ENCODE results near the gene ARPIN. TPM values are rescaled to one million over a fixed set of nuclear protein-coding genes. Genes with fewer than 3 reads are reported as not detected.
A peak's percentile ranks its signal among the peaks of the same experiment; 100 is the strongest.

ARPIN gene
- total and polyA plus RNA-seq, 9 of the 15 experiments (the other 6 are each of a cell fraction or from before 2014, with no cell fraction given), result not detected

DNA sequence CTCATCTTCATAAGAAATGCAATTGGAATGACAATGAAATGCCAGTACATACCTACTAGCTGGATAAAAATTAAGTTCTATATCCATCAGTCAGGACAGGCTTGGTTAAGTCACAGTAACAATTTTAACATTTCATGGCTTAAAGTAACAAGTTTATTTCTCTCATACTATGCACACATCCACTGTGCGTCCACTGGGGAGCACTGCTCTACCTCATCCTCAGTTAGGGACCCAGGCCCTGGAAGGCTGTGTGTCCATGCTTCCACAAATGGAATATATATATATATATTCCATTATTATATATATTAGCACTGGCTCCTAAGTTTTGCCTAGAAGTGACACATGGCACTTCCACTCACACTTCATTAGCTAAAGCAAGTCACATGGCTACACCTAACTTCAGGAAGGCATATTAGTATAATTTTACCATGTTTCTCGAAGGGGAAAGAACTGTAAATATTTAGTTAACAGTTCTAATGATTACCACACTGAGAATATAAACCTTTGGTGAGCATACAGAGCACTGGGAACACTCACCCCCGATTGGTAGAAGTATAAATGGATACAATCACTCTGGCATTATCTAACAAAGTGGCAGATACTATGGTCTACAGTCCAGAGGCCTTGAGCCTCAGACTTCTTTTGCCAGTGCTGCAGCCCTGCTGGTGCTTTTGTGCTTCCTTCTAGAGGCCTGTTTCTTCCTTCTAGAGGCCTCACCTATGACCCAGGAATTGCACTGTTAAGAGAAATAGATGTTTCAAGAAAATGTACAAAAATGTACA is 47.6 kb downstream of the ARPIN start:
- H3K36me3 ChIP-seq (ENCODE audit: control insufficient read depth, insufficient read depth, low read length), result peaks cover 44% of the 10 kb centered on the region
- H2AFZ ChIP-seq (ENCODE audit: low read depth, low read length), result no peak overlapping the region
- intact Hi-C loops (cut with micrococcal nuclease) (no loop called here), in situ Hi-C loops (cut with MboI) (no loop called here)
- no peaks in the 10 kb centered on the region for H3K27me3 ChIP-seq (ENCODE audit: control insufficient read depth in 2 of 2, insufficient read depth in 2 of 2, low read length in 2 of 2)
- WGBS (ENCODE audit: insufficient coverage, low coverage, missing lambda C conversion rate), result 63% methylated on average over 3 of the region's 3 CpGs
- ATAC-seq, result peak; percentile 34; the same call in 1 of the 3 replicates
- FAIRE-seq, result no peak
- ChIA-PET CTCF (ENCODE audit: low intra/inter-chr PET ratio) (no interaction called here), POLR2A (no interaction called here)
- H3K9ac ChIP-seq (ENCODE audit: insufficient read depth in 1 of 2, low read depth in 2 of 2, low read length in 2 of 2), result no peak overlapping the region
- TF ChIP-seq RBM39 (optimal IDR thresholded peaks at IDR 0.05; ENCODE audit: low read depth, low read length), result no peak
- TF ChIP-seq, protein P1, sequence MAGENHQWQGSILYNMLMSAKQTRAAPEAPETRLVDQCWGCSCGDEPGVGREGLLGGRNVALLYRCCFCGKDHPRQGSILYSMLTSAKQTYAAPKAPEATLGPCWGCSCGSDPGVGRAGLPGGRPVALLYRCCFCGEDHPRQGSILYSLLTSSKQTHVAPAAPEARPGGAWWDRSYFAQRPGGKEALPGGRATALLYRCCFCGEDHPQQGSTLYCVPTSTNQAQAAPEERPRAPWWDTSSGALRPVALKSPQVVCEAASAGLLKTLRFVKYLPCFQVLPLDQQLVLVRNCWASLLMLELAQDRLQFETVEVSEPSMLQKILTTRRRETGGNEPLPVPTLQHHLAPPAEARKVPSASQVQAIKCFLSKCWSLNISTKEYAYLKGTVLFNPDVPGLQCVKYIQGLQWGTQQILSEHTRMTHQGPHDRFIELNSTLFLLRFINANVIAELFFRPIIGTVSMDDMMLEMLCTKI (IDR thresholded peaks at IDR 0.05; ENCODE audit: partially characterized antibody), result no peak
- TF ChIP-seq MIER1 (IDR thresholded peaks at IDR 0.05; ENCODE audit: low read depth), result no peak
- no peak for TF ChIP-seq CBX1 (IDR thresholded peaks at IDR 0.05; ENCODE audit: low read depth)
- TF ChIP-seq, protein P2, sequence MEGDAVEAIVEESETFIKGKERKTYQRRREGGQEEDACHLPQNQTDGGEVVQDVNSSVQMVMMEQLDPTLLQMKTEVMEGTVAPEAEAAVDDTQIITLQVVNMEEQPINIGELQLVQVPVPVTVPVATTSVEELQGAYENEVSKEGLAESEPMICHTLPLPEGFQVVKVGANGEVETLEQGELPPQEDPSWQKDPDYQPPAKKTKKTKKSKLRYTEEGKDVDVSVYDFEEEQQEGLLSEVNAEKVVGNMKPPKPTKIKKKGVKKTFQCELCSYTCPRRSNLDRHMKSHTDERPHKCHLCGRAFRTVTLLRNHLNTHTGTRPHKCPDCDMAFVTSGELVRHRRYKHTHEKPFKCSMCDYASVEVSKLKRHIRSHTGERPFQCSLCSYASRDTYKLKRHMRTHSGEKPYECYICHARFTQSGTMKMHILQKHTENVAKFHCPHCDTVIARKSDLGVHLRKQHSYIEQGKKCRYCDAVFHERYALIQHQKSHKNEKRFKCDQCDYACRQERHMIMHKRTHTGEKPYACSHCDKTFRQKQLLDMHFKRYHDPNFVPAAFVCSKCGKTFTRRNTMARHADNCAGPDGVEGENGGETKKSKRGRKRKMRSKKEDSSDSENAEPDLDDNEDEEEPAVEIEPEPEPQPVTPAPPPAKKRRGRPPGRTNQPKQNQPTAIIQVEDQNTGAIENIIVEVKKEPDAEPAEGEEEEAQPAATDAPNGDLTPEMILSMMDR (IDR thresholded peaks at IDR 0.05 in 2 of 3, conservative IDR thresholded peaks at IDR 0.05 in 1 of 3; ENCODE audit: insufficient read depth in 2 of 3, low read depth in 1 of 3, low read length in 3 of 3), result 0 out of 6 replicates have a peak, but pooled peaks of 1 of the 3 experiments have one; percentile 10
- TF ChIP-seq, protein P3, sequence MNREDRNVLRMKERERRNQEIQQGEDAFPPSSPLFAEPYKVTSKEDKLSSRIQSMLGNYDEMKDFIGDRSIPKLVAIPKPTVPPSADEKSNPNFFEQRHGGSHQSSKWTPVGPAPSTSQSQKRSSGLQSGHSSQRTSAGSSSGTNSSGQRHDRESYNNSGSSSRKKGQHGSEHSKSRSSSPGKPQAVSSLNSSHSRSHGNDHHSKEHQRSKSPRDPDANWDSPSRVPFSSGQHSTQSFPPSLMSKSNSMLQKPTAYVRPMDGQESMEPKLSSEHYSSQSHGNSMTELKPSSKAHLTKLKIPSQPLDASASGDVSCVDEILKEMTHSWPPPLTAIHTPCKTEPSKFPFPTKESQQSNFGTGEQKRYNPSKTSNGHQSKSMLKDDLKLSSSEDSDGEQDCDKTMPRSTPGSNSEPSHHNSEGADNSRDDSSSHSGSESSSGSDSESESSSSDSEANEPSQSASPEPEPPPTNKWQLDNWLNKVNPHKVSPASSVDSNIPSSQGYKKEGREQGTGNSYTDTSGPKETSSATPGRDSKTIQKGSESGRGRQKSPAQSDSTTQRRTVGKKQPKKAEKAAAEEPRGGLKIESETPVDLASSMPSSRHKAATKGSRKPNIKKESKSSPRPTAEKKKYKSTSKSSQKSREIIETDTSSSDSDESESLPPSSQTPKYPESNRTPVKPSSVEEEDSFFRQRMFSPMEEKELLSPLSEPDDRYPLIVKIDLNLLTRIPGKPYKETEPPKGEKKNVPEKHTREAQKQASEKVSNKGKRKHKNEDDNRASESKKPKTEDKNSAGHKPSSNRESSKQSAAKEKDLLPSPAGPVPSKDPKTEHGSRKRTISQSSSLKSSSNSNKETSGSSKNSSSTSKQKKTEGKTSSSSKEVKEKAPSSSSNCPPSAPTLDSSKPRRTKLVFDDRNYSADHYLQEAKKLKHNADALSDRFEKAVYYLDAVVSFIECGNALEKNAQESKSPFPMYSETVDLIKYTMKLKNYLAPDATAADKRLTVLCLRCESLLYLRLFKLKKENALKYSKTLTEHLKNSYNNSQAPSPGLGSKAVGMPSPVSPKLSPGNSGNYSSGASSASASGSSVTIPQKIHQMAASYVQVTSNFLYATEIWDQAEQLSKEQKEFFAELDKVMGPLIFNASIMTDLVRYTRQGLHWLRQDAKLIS (CRISPR knock-in tag; IDR thresholded peaks at IDR 0.05), result no peak
- TF ChIP-seq ZNF134 (CRISPR knock-in tag; conservative IDR thresholded peaks at IDR 0.05), result no peak
- no peak for TF ChIP-seq HSF4 (CRISPR knock-in tag; IDR thresholded peaks at IDR 0.05; ENCODE audit: borderline replicate concordance)
- no peak for DNase-seq (ENCODE audit: extremely low read depth in 1 of 4, low spot score in 3 of 4)
- H3K4me2 ChIP-seq (ENCODE audit: insufficient read depth, low read length), result no peak overlapping the region
- H3K9me3 ChIP-seq (replicated peaks; ENCODE audit: control insufficient read depth, insufficient read depth, low read depth, low read length), result no peaks in the 10 kb centered on the region
- no peaks in the 10 kb centered on the region for H4K20me1 ChIP-seq (replicated peaks; ENCODE audit: control insufficient read depth, insufficient read depth, low read length)
- H3K4me1 ChIP-seq (replicated peaks in 1 of 2; ENCODE audit: control insufficient read depth in 2 of 2, insufficient read depth in 2 of 2, low read length in 2 of 2), result no peaks in the 10 kb centered on the region; a peak in 1 of 5 replicates
- no peaks in the 10 kb centered on the region for H3K79me2 ChIP-seq (ENCODE audit: control insufficient read depth, insufficient read depth, low read length)
- no TSS peak for BruUV-seq (replicated peaks)
- H3K4me3 ChIP-seq, result no peak overlapping the region
- H3K9me1 ChIP-seq (ENCODE audit: control insufficient read depth, insufficient read depth, low read length), result no peaks in the 10 kb centered on the region
- no peak overlapping the region for H3K27ac ChIP-seq (ENCODE audit: extremely low read depth, low read depth, low read length)
